ENCODE measurements around the gene LRRC17. TPM values are rescaled to one million over a fixed set of nuclear protein-coding genes. Genes with fewer than 3 reads are reported as not detected.

LRRC17 gene
- total RNA-seq, 6 experiments from 2014 or later, result 4.2 to 48.2 (median 4.8) TPM

- DNase-seq, result no peak
Observed at GRCh38 chr7:102983602-102984001, 70.8 kb downstream of the LRRC17 start.

GRCh38 chr7:102985176-102985783 is 72.5 kb downstream of the LRRC17 start:
- no peak overlapping the region for H3K27ac Mint-ChIP-seq
- DNase-seq, result no peak
- no peak overlapping the region for H3K4me3 Mint-ChIP-seq
- H3K9me3 Mint-ChIP-seq, result peaks cover under 1% of the 10 kb centered on the region
- H3K36me3 Mint-ChIP-seq (ENCODE audit: low read depth), result no peaks in the 10 kb centered on the region
- H3K4me1 Mint-ChIP-seq (ENCODE audit: low read depth), result peaks cover 14% of the 10 kb centered on the region; the same call in 1 of the 2 replicates
- H3K27me3 Mint-ChIP-seq (ENCODE audit: insufficient read depth), result no peaks in the 10 kb centered on the region
- no peak for TF ChIP-seq CTCF (IDR thresholded peaks at IDR 0.05)

More at GRCh38 chr7:102983602-102984001, 70.8 kb downstream of the LRRC17 start:
- peaks cover 20% of the 10 kb centered on the region for H3K4me1 Mint-ChIP-seq (ENCODE audit: low read depth)
- no peak for TF ChIP-seq CTCF (IDR thresholded peaks at IDR 0.05)
- peaks cover 14% of the 10 kb centered on the region for H3K36me3 Mint-ChIP-seq (ENCODE audit: low read depth)
- H3K9me3 Mint-ChIP-seq, result peaks cover 6% of the 10 kb centered on the region
- H3K4me3 Mint-ChIP-seq, result no peak overlapping the region
- H3K27ac Mint-ChIP-seq, result no peak overlapping the region; the same call in 1 of the 2 replicates
- H3K27me3 Mint-ChIP-seq (ENCODE audit: insufficient read depth), result no peaks in the 10 kb centered on the region

GRCh38 chr7:102988088-102988487 is 75.3 kb downstream of the LRRC17 start:
- H3K27me3 Mint-ChIP-seq (ENCODE audit: insufficient read depth), result no peaks in the 10 kb centered on the region
- DNase-seq, result no peak
- no peaks in the 10 kb centered on the region for H3K9me3 Mint-ChIP-seq
- H3K4me1 Mint-ChIP-seq (ENCODE audit: low read depth), result peaks cover 14% of the 10 kb centered on the region; the same call in 1 of the 2 replicates
- no peak overlapping the region for H3K27ac Mint-ChIP-seq
- no peaks in the 10 kb centered on the region for H3K36me3 Mint-ChIP-seq (ENCODE audit: low read depth)
- no peak for TF ChIP-seq CTCF (IDR thresholded peaks at IDR 0.05)
- H3K4me3 Mint-ChIP-seq, result no peak overlapping the region

- H3K36me3 Mint-ChIP-seq (ENCODE audit: low read depth), result no peaks in the 10 kb centered on the region
- DNase-seq, result no peak
- H3K9me3 Mint-ChIP-seq, result no peaks in the 10 kb centered on the region
- H3K4me1 Mint-ChIP-seq (ENCODE audit: low read depth), result peaks cover 14% of the 10 kb centered on the region; the same call in 1 of the 2 replicates
- no peak overlapping the region for H3K27ac Mint-ChIP-seq
- TF ChIP-seq CTCF (IDR thresholded peaks at IDR 0.05), result no peak
- no peaks in the 10 kb centered on the region for H3K27me3 Mint-ChIP-seq (ENCODE audit: insufficient read depth)
- H3K4me3 Mint-ChIP-seq, result no peak overlapping the region
Observed at GRCh38 chr7:102988631-102989560, 76.1 kb downstream of the LRRC17 start.

- Mint-ChIP-seq H3K36me3 (ENCODE audit: low read depth) (no peaks in the 10 kb centered on the region), H3K4me1 (ENCODE audit: low read depth) (peaks cover 7% of the 10 kb centered on the region; the same call in 1 of the 2 replicates), H3K9me3 (no peaks in the 10 kb centered on the region), H3K27ac (no peak overlapping the region), H3K27me3 (ENCODE audit: insufficient read depth) (no peaks in the 10 kb centered on the region), H3K4me3 (no peak overlapping the region)
- no peak for TF ChIP-seq CTCF (IDR thresholded peaks at IDR 0.05)
- no peak for DNase-seq
Observed at GRCh38 chr7:102990642-102991041, 77.8 kb downstream of the LRRC17 start.

All from HFFc6 (cell line).